Subcutaneous adipose tissue (tissue), 4 donors: ENCODE measurements around the gene SPATS1. TPM values are rescaled to one million over a fixed set of nuclear protein-coding genes. Genes with fewer than 3 reads are reported as not detected.

Source experiments
- CTCF ChIP-seq: fragments of 450-650 bp; IDR thresholded peaks from one replicate; pipeline ENCODE4 v1.5.1; 2016; ENCODE audit warnings: low read depth, mild to moderate bottlenecking, control low read depth, antibody characterized with exemption, moderate library complexity
- total RNA-seq, 4 donors: library from RNA; depleted of rRNA; stranded (reverse); fragments of >200 nt; gene quantifications; one replicate each; pipeline ENCODE4 v1.1.0, GENCODE V29; 2016

SPATS1 gene
- total RNA-seq, 4 donors from 2014 or later = not detected

GRCh38 chr6:44300292-44300823, 42.1 kb upstream of the SPATS1 start:
- TF ChIP-seq CTCF = no peak

GRCh38 chr6:44301106-44301505, 41.3 kb upstream of the SPATS1 start:
- no peak for TF ChIP-seq CTCF

DNA sequence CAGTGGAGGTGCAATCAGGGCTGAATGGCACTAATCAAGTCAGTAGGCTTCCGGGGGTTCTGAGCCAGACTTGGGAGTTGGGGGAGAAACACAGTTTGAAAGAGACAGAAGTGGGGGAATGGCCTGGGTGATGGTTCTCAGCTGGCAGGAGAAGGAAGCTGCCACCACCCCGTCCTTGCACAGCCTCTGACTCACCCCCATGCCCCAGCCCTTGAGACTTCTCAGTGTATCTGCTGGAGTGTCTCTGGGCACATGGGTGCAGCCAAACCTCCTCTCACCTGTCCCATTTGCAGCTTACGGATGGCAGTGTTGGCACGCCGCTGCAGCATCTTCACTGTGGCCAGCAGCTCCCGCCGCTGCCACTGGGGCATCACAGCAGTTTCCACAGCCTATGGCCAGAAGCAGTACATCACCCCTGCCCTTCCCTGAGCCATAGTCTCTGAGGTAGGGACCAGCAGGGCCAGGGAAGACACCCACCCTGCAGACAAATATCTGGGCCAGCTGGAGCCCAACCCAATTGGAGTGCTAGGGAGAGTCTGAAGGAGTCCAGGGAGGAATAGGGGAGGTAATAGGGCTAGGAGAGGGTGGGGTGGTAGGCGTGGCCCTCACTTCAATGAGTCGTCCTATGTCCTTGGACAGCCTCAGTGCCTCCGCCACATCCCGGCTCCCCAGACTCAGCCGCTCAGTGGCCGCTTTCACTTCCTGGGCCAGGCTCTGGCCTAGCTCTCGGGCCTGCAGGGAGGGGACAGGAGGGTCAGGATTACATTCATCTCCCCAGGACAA, 40.5 kb upstream of the SPATS1 start:
- no peak for TF ChIP-seq CTCF

- no peak for TF ChIP-seq CTCF
Measured at GRCh38 chr6:44302856-44303255, 39.6 kb upstream of the SPATS1 start.

DNA sequence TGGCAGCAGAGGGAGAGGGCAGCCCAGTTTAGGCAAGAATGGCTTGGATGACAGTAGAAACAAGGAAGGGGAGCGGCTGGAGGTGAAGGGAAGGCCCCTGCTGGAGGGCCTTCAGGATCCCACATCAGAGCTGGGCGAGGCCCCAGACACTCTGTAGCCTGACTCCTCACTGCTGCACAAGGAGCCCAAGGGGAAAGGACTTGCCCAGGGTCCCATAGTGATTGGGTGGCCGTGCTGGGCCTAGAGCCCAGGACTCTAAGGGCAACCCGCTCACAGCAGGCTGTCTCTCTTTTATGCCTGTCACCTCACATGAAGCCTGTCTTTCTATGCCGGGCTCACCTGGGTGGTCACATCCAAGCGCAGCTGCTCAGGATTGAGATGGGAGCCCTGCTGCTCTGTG, 38.6 kb upstream of the SPATS1 start:
- TF ChIP-seq CTCF = no peak

DNA sequence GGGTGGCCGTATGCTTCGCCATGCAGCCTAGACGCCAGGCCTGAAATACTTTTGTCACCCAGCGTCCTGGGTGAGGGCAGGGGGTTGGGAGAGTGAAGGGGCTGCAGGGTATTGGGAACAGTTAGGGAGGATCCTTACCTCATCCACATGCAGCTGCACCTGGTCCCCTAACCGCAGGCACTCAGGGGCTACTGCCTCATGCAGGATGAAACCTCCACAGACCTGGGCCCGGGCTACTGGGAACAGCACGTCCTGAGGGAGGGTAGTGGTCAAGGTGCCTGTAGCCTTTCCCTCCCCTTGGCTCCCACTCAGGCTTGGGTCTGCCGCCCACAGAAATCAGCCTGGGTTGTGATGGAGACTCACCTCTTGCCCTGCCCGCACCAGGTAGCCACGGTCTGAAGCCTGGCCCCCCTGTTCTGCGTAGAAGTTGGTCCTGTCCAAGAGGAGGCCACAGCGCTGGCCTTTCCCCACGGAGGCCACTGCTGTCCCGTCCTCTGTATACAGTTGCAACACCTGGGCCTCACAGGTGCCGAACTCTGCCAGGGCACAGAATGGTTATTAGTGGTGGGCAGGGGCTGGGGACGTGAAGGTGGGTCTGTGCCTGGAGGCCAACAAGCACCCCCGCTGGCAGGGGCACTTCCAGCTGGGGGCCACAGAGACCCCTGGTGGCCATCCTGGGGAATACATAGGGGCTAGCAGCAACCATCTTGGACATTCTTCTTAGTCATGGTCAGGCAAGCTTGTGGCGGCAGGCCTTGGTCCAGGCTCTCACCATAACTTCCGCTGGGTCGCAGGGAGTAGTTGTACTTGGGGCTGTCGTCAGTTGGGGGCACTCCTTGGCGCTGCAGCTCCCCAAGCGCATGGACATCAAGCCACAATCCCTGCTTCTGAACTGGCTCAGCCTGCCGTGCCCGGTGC, 37.9 kb upstream of the SPATS1 start:
- TF ChIP-seq CTCF = no peak

GRCh38 chr6:44305200-44305725, 37.2 kb upstream of the SPATS1 start:
- no peak for TF ChIP-seq CTCF
